Measurements from ENCODE around the gene ADPRH. TPM values are rescaled to one million over a fixed set of nuclear protein-coding genes. Genes with fewer than 3 reads are reported as not detected.

Gene ADPRH
- total RNA-seq, 1 experiment from 2014 or later, result 3.6 TPM

- TF ChIP-seq RORB (CRISPR knock-in tag; IDR thresholded peaks at IDR 0.05) (no peak), SOX15 (CRISPR knock-in tag; IDR thresholded peaks at IDR 0.05) (no peak), ZBTB43 (CRISPR knock-in tag; IDR thresholded peaks at IDR 0.05) (no peak), ZNF232 (CRISPR knock-in tag; IDR thresholded peaks at IDR 0.05) (no peak), SMAD4 (CRISPR knock-in tag; IDR thresholded peaks at IDR 0.05) (no peak), SP1 (CRISPR knock-in tag; conservative IDR thresholded peaks at IDR 0.05) (no peak), E2F5 (CRISPR knock-in tag; IDR thresholded peaks at IDR 0.05) (no peak), FOXK1 (CRISPR knock-in tag; IDR thresholded peaks at IDR 0.05) (no peak), ZNF671 (CRISPR knock-in tag; IDR thresholded peaks at IDR 0.05) (no peak), ESRRA (CRISPR knock-in tag; IDR thresholded peaks at IDR 0.05; ENCODE audit: borderline replicate concordance) (no peak), FOXP1 (CRISPR knock-in tag; IDR thresholded peaks at IDR 0.05; ENCODE audit: borderline replicate concordance) (no peak), FOXJ3 (CRISPR knock-in tag; IDR thresholded peaks at IDR 0.05; ENCODE audit: borderline replicate concordance) (no peak)
- TF ChIP-seq, protein P1, sequence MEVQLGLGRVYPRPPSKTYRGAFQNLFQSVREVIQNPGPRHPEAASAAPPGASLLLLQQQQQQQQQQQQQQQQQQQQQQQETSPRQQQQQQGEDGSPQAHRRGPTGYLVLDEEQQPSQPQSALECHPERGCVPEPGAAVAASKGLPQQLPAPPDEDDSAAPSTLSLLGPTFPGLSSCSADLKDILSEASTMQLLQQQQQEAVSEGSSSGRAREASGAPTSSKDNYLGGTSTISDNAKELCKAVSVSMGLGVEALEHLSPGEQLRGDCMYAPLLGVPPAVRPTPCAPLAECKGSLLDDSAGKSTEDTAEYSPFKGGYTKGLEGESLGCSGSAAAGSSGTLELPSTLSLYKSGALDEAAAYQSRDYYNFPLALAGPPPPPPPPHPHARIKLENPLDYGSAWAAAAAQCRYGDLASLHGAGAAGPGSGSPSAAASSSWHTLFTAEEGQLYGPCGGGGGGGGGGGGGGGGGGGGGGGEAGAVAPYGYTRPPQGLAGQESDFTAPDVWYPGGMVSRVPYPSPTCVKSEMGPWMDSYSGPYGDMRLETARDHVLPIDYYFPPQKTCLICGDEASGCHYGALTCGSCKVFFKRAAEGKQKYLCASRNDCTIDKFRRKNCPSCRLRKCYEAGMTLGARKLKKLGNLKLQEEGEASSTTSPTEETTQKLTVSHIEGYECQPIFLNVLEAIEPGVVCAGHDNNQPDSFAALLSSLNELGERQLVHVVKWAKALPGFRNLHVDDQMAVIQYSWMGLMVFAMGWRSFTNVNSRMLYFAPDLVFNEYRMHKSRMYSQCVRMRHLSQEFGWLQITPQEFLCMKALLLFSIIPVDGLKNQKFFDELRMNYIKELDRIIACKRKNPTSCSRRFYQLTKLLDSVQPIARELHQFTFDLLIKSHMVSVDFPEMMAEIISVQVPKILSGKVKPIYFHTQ (CRISPR knock-in tag; IDR thresholded peaks at IDR 0.05), result no peak
- TF ChIP-seq, protein P2, sequence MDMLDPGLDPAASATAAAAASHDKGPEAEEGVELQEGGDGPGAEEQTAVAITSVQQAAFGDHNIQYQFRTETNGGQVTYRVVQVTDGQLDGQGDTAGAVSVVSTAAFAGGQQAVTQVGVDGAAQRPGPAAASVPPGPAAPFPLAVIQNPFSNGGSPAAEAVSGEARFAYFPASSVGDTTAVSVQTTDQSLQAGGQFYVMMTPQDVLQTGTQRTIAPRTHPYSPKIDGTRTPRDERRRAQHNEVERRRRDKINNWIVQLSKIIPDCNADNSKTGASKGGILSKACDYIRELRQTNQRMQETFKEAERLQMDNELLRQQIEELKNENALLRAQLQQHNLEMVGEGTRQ (CRISPR knock-in tag; IDR thresholded peaks at IDR 0.05), result no peak
- H3K36me3 Mint-ChIP-seq, result no peaks in the 10 kb centered on the region
These were observed 30.0 kb downstream of the ADPRH start for GRCh38 chr3:119609301-119609700.

GRCh38 chr3:119611664-119612063, 32.4 kb downstream of the ADPRH start:
- POLR2A ChIA-PET, result no interaction called here
- Mint-ChIP-seq H3K9me3 (no peaks in the 10 kb centered on the region), H3K27me3 (ENCODE audit: low read depth) (no peaks in the 10 kb centered on the region; the same call in 1 of the 2 replicates), H3K36me3 (no peaks in the 10 kb centered on the region), H3K4me1 (0 out of 2 replicates have a peak, but pooled peaks cover 5% of the 10 kb centered on the region), H3K27ac (no peak overlapping the region), H3K4me3 (no peak overlapping the region)
- CTCF ChIA-PET, result no interaction called here
- ATAC-seq (no peak), DNase-seq (ENCODE audit: low spot score) (no peak)
- TF ChIP-seq ZNF281 (CRISPR knock-in tag; IDR thresholded peaks at IDR 0.05), result no peak
- no peak for TF ChIP-seq MLX (CRISPR knock-in tag; IDR thresholded peaks at IDR 0.05)
- TF ChIP-seq, protein P3, sequence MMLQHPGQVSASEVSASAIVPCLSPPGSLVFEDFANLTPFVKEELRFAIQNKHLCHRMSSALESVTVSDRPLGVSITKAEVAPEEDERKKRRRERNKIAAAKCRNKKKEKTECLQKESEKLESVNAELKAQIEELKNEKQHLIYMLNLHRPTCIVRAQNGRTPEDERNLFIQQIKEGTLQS (CRISPR knock-in tag; conservative IDR thresholded peaks at IDR 0.05), result no peak
- no peak for TF ChIP-seq ZNF121 (CRISPR knock-in tag; IDR thresholded peaks at IDR 0.05)
- no peak for TF ChIP-seq GTF2I (CRISPR knock-in tag; conservative IDR thresholded peaks at IDR 0.05)
- no peak for TF ChIP-seq ATF1 (CRISPR knock-in tag; IDR thresholded peaks at IDR 0.05)

More at GRCh38 chr3:119609301-119609700, 30.0 kb downstream of the ADPRH start:
- H3K4me3 Mint-ChIP-seq, result no peak overlapping the region
- 0 out of 2 replicates have a peak, but pooled peaks cover 5% of the 10 kb centered on the region for H3K4me1 Mint-ChIP-seq
- H3K9me3 Mint-ChIP-seq, result no peaks in the 10 kb centered on the region
- H3K27me3 Mint-ChIP-seq (ENCODE audit: low read depth), result no peaks in the 10 kb centered on the region; the same call in 1 of the 2 replicates
- CTCF ChIA-PET, result interaction anchor here (1.6 kb wide), 1 partner anchor 9 kb away, joined by 10 read pairs; no protein-coding TSS in a partner anchor
- POLR2A ChIA-PET, result no interaction called here
- peak; percentile 34; the same call in 1 of the 2 replicates for ATAC-seq
- DNase-seq (ENCODE audit: low spot score), result no peak
- no peak overlapping the region for H3K27ac Mint-ChIP-seq
